ENCODE results near the gene MFAP5.

MFAP5 gene

GRCh38 chr12:8689681-8690080, 27.1 kb upstream of the MFAP5 start:
- TF ChIP-seq CTCF (IDR thresholded peaks at IDR 0.05; ENCODE audit: control insufficient read depth, insufficient read depth, low read depth, low read length, missing control alignments): no peak
- DNase-seq (ENCODE audit: low read depth): no peak
- H3K4me3 ChIP-seq (ENCODE audit: control insufficient read depth, low read depth, low read length): no peak overlapping the region

- H3K4me3 ChIP-seq (ENCODE audit: control insufficient read depth, low read depth, low read length): no peak overlapping the region
- TF ChIP-seq CTCF (IDR thresholded peaks at IDR 0.05; ENCODE audit: control insufficient read depth, insufficient read depth, low read depth, low read length, missing control alignments): no peak
- peak; percentile 54 for DNase-seq (ENCODE audit: low read depth)
Measured at GRCh38 chr12:8687846-8688601, 25.4 kb upstream of the MFAP5 start.

- H3K4me3 ChIP-seq (ENCODE audit: control insufficient read depth, low read depth, low read length): no peak overlapping the region
- no peak for DNase-seq (ENCODE audit: low read depth)
- TF ChIP-seq CTCF (IDR thresholded peaks at IDR 0.05; ENCODE audit: control insufficient read depth, insufficient read depth, low read depth, low read length, missing control alignments): no peak
Measured at GRCh38 chr12:8685051-8685450, 22.4 kb upstream of the MFAP5 start.

GRCh38 chr12:8681129-8681884, 18.7 kb upstream of the MFAP5 start:
- H3K4me3 ChIP-seq (ENCODE audit: control insufficient read depth, low read depth, low read length): no peak overlapping the region
- DNase-seq (ENCODE audit: low read depth): no peak
- no peak for TF ChIP-seq CTCF (IDR thresholded peaks at IDR 0.05; ENCODE audit: control insufficient read depth, insufficient read depth, low read depth, low read length, missing control alignments)

GRCh38 chr12:8680533-8680932, 17.9 kb upstream of the MFAP5 start:
- H3K4me3 ChIP-seq (ENCODE audit: control insufficient read depth, low read depth, low read length): no peak overlapping the region
- no peak for DNase-seq (ENCODE audit: low read depth)
- no peak for TF ChIP-seq CTCF (IDR thresholded peaks at IDR 0.05; ENCODE audit: control insufficient read depth, insufficient read depth, low read depth, low read length, missing control alignments)

- DNase-seq (ENCODE audit: low read depth): no peak
- no peak overlapping the region for H3K4me3 ChIP-seq (ENCODE audit: control insufficient read depth, low read depth, low read length)
- TF ChIP-seq CTCF (IDR thresholded peaks at IDR 0.05; ENCODE audit: control insufficient read depth, insufficient read depth, low read depth, low read length, missing control alignments): no peak
Measured at GRCh38 chr12:8678661-8679111, 16.1 kb upstream of the MFAP5 start.

Measured in AG09309 (cell line).